ENCODE results near the gene MAIP1. TPM values are rescaled to one million over a fixed set of nuclear protein-coding genes. Genes with fewer than 3 reads are reported as not detected.

MAIP1 gene
- total RNA-seq, 1 donor from 2014 or later = 11.7 TPM

- no peak for DNase-seq (ENCODE audit: low spot score in 2 of 2)
- intact Hi-C loops (cut with DNase I) = no loop called here
- Histone ChIP-seq H3K9me3 (no peaks in the 10 kb centered on the region), H3K27me3 (no peaks in the 10 kb centered on the region), H3K36me3 (no peaks in the 10 kb centered on the region), H3K4me3 (no peak overlapping the region), H3K27ac (no peak overlapping the region), H3K4me1 (no peaks in the 10 kb centered on the region)
- TF ChIP-seq CTCF (IDR thresholded peaks at IDR 0.05) = no peak
These were observed 28.2 kb downstream of the MAIP1 start for GRCh38 chr2:199983534-199983933.

GRCh38 chr2:199984159-199984558 lies 28.8 kb downstream of the MAIP1 start:
- no peaks in the 10 kb centered on the region for H3K9me3 ChIP-seq
- H3K4me3 ChIP-seq = no peak overlapping the region
- no peak for DNase-seq (ENCODE audit: low spot score in 2 of 2)
- no peak overlapping the region for H3K27ac ChIP-seq
- intact Hi-C loops (cut with DNase I) = no loop called here
- no peak for TF ChIP-seq CTCF (IDR thresholded peaks at IDR 0.05)
- no peaks in the 10 kb centered on the region for H3K4me1 ChIP-seq
- no peaks in the 10 kb centered on the region for H3K27me3 ChIP-seq
- no peaks in the 10 kb centered on the region for H3K36me3 ChIP-seq

GRCh38 chr2:199984755-199985154 lies 29.4 kb downstream of the MAIP1 start:
- DNase-seq (ENCODE audit: low spot score in 2 of 2) = no peak
- Histone ChIP-seq H3K27me3 (no peaks in the 10 kb centered on the region), H3K36me3 (no peaks in the 10 kb centered on the region), H3K4me3 (no peak overlapping the region), H3K9me3 (no peaks in the 10 kb centered on the region), H3K4me1 (no peaks in the 10 kb centered on the region), H3K27ac (no peak overlapping the region)
- intact Hi-C loops (cut with DNase I) = no loop called here
- no peak for TF ChIP-seq CTCF (IDR thresholded peaks at IDR 0.05)

GRCh38 chr2:199985625-199986207 lies 30.3 kb downstream of the MAIP1 start:
- peak in 1 of 2 donors; percentile 67 for DNase-seq (ENCODE audit: low spot score in 2 of 2)
- Histone ChIP-seq H3K36me3 (no peaks in the 10 kb centered on the region), H3K27me3 (no peaks in the 10 kb centered on the region), H3K4me1 (no peaks in the 10 kb centered on the region), H3K27ac (no peak overlapping the region), H3K4me3 (no peak overlapping the region), H3K9me3 (no peaks in the 10 kb centered on the region)
- peak in 2 of 3 experiments; percentile 8 to 37 for TF ChIP-seq CTCF (IDR thresholded peaks at IDR 0.05)
- intact Hi-C loops (cut with DNase I) = no loop called here

- Histone ChIP-seq H3K36me3 (no peaks in the 10 kb centered on the region), H3K4me1 (no peaks in the 10 kb centered on the region), H3K9me3 (no peaks in the 10 kb centered on the region), H3K27ac (no peak overlapping the region), H3K27me3 (no peaks in the 10 kb centered on the region), H3K4me3 (no peak overlapping the region)
- DNase-seq (ENCODE audit: low spot score in 2 of 2) = no peak
- intact Hi-C loops (cut with DNase I) = no loop called here
- TF ChIP-seq CTCF (IDR thresholded peaks at IDR 0.05) = no peak
These were observed 32.2 kb downstream of the MAIP1 start for GRCh38 chr2:199987586-199987985.

- Histone ChIP-seq H3K4me3 (no peak overlapping the region), H3K27me3 (no peaks in the 10 kb centered on the region), H3K36me3 (no peaks in the 10 kb centered on the region), H3K9me3 (no peaks in the 10 kb centered on the region), H3K27ac (no peak overlapping the region), H3K4me1 (no peaks in the 10 kb centered on the region)
- intact Hi-C loops (cut with DNase I) = no loop called here
- no peak for TF ChIP-seq CTCF (IDR thresholded peaks at IDR 0.05)
- DNase-seq (ENCODE audit: low spot score in 2 of 2) = no peak
These were observed 32.8 kb downstream of the MAIP1 start for GRCh38 chr2:199988151-199988550.

Data from ascending aorta (tissue), 2 donors.